AG09319 (cell line): ENCODE measurements around the gene LCOR.

Source experiments
- DNase-seq: peaks from one replicate; pipeline ENCODE4 v3.0.0-alpha.2; 2010; ENCODE audit warnings: low read depth; ENCODE audit errors: extremely low read depth
- TF ChIP-seq, protein P1 (sequence below): IDR thresholded peaks from 2 replicates; pipeline ENCODE4 v1.5.1; 2011; ENCODE audit warnings: low read depth, mild to moderate bottlenecking, inconsistent platforms, low read length, moderate library complexity

Gene LCOR

DNA sequence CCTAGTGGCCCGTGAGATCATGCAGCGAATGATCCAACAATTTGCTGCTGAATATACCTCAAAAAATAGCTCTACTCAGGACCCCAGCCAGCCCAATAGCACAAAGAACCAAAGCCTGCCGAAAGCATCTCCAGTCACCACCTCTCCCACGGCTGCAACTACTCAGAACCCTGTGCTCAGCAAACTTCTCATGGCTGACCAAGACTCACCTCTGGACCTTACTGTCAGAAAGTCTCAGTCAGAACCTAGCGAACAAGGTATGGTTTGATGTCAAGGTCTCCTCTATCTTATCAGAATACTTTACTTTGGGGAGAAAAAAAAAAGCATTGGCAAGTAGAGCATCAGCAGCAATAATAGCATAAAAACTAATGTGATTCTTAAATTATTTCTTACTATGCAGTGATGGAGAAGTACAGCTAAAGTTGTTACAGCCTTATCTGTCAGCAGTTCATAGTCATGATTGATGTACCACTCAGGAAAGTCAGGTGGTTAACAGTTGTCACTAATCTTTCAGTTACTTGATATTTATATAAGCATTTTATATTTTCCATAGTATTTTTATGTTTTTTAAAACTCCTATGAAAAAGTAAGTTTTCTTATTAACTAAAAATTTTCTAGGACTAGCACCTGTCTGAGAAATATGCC is 117.1 kb downstream of the LCOR start:
- no peak for DNase-seq
- TF ChIP-seq, protein P1, sequence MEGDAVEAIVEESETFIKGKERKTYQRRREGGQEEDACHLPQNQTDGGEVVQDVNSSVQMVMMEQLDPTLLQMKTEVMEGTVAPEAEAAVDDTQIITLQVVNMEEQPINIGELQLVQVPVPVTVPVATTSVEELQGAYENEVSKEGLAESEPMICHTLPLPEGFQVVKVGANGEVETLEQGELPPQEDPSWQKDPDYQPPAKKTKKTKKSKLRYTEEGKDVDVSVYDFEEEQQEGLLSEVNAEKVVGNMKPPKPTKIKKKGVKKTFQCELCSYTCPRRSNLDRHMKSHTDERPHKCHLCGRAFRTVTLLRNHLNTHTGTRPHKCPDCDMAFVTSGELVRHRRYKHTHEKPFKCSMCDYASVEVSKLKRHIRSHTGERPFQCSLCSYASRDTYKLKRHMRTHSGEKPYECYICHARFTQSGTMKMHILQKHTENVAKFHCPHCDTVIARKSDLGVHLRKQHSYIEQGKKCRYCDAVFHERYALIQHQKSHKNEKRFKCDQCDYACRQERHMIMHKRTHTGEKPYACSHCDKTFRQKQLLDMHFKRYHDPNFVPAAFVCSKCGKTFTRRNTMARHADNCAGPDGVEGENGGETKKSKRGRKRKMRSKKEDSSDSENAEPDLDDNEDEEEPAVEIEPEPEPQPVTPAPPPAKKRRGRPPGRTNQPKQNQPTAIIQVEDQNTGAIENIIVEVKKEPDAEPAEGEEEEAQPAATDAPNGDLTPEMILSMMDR: no peak

DNA sequence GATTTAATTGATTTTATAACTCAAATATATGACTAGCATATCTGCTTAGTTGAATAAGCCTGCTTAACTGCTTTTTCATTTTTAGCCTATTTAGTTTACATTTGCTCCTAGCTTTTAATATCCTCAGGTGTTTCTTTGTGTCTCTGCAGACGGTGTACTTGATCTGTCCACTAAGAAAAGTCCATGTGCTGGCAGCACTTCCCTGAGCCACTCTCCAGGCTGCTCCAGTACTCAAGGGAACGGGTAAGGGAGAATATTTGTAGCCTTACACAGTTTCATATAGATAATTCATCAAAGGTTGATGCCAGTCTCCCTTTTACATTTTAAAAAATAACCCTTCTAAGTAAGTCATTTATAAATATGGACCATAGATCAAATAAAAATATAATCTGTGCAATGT is 119.9 kb downstream of the LCOR start:
- no peak for DNase-seq
- TF ChIP-seq, protein P1: no peak

DNA sequence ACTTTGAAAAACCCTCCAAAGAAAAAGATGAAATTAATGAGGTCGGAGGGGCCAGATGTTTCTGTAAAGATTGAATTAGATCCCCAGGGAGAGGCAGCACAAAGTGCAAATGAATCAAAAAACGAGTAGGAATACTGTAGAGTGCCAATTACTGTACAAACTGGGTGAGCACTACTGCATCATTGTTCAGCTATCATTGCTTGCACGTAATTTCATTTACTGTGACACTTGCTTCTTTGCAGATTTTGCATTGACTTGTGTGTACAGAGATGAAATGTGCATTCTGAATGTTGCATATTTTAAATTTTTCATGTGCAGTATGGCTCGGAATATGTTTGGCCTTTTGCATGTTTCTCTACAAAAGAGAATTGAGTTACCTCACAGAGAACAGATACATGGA is 123.7 kb downstream of the LCOR start:
- no peak for DNase-seq
- TF ChIP-seq, protein P1: no peak

DNA sequence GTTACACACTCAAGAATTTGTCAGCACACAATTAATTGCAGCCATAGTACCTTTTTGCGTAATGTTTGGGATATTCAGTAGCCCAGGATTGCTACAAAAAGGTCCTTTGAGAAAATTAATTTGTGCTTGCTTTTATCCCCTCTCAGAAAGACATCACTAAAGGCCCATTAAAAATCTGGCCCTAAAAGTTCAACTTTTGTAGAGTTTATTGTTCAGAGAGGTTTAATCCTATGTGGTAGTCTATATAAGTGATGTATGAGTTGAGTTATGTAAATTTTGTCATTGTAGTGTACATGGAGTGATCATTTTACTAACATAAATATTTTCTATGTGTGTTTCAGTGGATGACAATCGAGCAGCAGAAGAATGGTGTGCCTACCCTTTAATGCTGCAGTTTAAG is 126.0 kb downstream of the LCOR start:
- TF ChIP-seq, protein P1: no peak

DNA sequence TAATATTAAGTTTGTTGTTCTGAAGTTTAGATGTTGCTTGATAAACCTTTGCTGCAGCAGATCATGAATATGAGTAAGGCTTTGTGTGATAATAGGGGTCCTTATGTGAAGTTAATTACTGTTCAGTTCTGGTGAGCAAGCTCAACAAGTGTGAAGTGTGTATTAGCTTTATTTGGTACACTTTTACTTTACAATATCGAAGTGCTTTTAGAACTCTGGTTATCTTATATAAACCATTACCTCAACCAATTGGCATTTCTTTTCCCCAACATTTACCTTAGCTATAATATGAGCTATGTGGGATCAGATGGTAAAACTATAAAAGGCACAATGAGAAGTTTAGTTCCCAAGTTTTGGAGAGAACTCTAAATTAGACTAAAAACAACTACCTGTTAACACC is 127.6 kb downstream of the LCOR start:
- TF ChIP-seq, protein P1: no peak
- no peak for DNase-seq

More for the DNA sequence above, 126.0 kb downstream of the LCOR start:
- DNase-seq: no peak

DNA sequence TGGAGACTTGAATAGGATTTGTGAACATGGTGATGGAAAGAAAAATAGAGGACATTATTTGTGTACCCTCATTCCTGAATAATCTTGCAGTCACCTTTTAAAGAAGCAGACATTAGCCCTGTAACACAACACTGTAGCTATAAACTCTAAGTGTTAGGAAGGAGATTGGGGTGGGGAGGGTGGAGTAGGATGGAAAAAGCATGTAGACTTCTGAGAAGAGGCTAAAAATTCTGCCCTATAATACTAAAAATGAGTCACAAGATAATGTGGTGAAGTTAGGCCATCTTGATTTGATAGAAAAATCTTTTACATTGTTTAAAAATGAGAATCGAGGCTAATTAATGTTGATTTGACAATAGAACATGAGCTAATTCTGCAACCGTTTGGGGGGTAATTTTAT is 128.8 kb downstream of the LCOR start:
- TF ChIP-seq, protein P1: no peak
- DNase-seq: no peak

DNA sequence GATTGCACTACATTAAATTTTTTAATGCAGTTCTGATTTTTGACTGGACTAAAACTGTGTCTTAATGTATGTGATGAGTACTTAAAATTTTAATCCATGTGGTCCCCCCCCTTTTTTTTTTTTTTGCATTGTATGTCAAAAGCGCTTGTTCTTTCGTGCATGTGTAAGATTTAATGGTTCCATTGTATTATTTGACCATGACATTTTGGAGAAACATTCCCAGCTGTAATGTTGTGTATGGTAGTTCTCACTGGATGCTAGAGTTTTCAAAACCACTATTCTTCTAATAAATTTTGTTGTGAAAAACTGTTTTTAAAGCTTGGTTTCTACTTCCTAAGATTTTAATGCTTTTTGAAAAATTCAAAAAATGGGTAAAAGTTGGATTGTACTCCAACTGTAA is 132.0 kb downstream of the LCOR start:
- DNase-seq: no peak
- TF ChIP-seq, protein P1: no peak
